ENCODE measurements around the gene DLG5.

Gene DLG5

GRCh38 chr10:77889277-77889903 lies 37.2 kb downstream of the DLG5 start:
- peak; percentile 56 to 68 for DNase-seq

- no peak for DNase-seq
Measured at GRCh38 chr10:77888356-77888703, 38.2 kb downstream of the DLG5 start.

GRCh38 chr10:77887631-77888355 lies 38.8 kb downstream of the DLG5 start:
- DNase-seq, result no peak

GRCh38 chr10:77886795-77887355 lies 39.7 kb downstream of the DLG5 start:
- no peak for DNase-seq

- DNase-seq, result no peak
Measured at GRCh38 chr10:77884181-77884580, 42.4 kb downstream of the DLG5 start.

- no peak for DNase-seq
Measured at GRCh38 chr10:77881636-77882035, 44.9 kb downstream of the DLG5 start.

GRCh38 chr10:77881222-77881621 lies 45.3 kb downstream of the DLG5 start:
- no peak for DNase-seq

GRCh38 chr10:77879710-77880109 lies 46.8 kb downstream of the DLG5 start:
- DNase-seq, result no peak

GRCh38 chr10:77879065-77879464 lies 47.5 kb downstream of the DLG5 start:
- no peak for DNase-seq

- DNase-seq, result no peak
Measured at GRCh38 chr10:77877441-77878344, 48.9 kb downstream of the DLG5 start.

GRCh38 chr10:77875730-77876129 lies 50.8 kb downstream of the DLG5 start:
- no peak for DNase-seq

GRCh38 chr10:77874872-77875271 lies 51.7 kb downstream of the DLG5 start:
- DNase-seq, result no peak

GRCh38 chr10:77873536-77874380 lies 52.8 kb downstream of the DLG5 start:
- no peak for DNase-seq

- no peak for DNase-seq
Measured at GRCh38 chr10:77872947-77873535, 53.5 kb downstream of the DLG5 start.

- DNase-seq, result peak; percentile 88 to 92
Measured at GRCh38 chr10:77872151-77872946, 54.2 kb downstream of the DLG5 start.

- DNase-seq, result no peak
Measured at GRCh38 chr10:77869626-77870420, 56.7 kb downstream of the DLG5 start.

GRCh38 chr10:77868523-77868922 lies 58.0 kb downstream of the DLG5 start:
- no peak for DNase-seq

GRCh38 chr10:77867124-77867719 lies 59.3 kb downstream of the DLG5 start:
- no peak for DNase-seq

GRCh38 chr10:77866598-77866997 lies 60.0 kb downstream of the DLG5 start:
- no peak for DNase-seq
